ENCODE measurements around the gene TRMT11.
"Not testable (repeated sequence)": the region's sequence is repeated elsewhere in the genome, so short reads cannot be mapped to it uniquely, and the experiment has no call there.

The TRMT11 gene

DNA sequence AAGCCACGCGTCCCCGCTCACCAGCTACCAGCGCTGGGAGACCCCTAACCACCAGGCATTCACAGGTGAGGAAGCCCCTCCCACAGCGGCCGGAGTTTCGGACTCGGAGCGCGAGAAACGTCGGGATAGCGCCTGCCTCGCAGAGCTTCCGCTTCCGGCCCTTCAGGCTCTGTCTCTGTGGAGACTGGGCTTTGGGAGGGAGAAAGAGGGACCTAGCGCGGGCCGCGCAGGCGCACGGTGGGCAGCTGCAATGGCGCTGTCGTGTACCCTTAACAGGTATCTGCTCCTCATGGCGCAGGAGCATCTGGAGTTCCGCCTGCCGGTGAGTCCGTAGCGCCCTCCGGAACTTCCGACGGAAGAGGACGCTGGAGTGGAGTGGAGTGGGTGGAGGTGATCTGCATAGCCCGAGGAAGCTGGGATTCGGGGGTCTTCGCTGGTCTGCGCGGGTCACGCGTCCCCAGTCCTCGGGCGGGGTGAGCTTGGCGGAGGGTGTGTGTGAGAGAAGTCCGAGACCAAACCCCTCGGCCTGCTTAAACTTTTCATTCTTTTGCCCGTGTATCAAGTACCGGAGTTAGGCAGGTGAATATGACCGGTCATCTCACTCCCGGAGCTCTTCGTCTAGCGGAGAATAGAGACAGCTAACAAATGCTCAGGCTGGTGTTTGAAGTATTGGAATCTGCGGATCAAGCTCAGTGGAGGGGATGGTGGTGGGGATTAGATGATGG lies at the start of gene TRMT11:
Gene TRMT11, plus strand, starts transcription at position 240 of the 725 bp plus-strand sequence. Its CDS starts 11 bp downstream, at position 251.
- peak; percentile 88 for DNase-seq

DNA sequence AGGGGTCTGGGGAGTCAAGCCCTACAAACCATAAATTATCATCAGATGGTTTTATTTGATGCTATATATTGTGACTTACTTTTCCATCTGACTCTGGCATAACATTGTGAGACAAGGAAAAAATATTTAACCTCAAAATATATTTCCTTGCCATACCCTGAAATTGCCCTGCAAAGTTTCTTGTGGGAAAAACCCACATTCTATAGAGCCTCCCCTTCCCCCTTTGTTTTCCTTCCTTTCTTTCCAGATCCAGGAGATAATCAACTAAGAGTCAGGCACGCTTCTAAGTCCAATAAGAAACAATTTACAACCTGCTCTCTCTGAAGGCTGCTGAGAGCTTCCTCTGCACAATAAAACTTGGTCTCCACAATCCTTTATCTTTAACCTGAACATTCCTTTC lies 47.3 kb upstream of the TRMT11 start:
- DNase-seq = no peak

- DNase-seq = no peak
These were observed 46.5 kb upstream of the TRMT11 start for GRCh38 chr6:125939791-125940190.

- peak; percentile 24 for DNase-seq
These were observed 45.9 kb upstream of the TRMT11 start for GRCh38 chr6:125940247-125941041.

DNA sequence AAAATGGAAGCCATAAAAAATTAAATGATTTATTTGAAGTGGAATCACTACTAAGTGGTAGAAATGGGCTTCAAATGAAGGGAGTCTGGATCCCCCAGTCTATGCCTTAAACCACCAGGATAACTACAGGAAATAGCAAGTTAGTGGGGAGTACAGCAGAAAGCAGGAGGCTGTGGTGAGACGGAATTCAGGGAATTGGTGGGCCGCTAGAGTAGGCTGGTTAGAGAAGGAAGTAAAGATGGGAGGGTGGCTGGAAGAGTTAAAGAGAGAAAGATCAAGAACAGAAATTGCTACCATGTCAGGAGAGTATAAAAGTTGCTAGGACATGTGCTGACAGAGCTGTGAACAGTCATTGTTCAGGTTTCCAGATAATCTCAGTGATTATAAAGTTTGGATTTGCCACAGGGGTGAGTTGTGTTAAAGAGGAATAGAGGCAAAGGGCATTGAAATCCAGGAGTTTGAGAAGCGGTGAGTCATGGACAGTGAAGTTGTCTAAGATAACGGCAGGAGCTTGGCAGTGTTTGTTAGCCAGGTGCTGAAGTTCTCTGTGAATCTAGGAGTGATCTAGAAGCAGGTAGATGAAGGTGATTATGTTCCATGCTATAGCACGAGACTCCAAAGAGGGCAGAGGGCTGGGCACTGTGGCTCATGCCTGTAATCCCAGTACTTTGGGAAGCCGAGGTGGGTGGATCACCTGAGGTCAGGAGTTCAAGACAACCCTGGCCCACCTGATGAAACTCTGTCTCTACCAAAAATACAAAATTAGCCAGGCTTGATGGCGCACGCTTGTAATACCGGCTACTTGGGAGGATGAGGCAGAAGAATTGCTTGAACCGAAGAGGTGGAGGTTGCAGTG lies 43.4 kb upstream of the TRMT11 start:
- DNase-seq = peak; percentile 39

GRCh38 chr6:125943528-125944433 lies 42.6 kb upstream of the TRMT11 start:
- DNase-seq = no peak

GRCh38 chr6:125944434-125944816 lies 41.9 kb upstream of the TRMT11 start:
- DNase-seq = no peak

DNA sequence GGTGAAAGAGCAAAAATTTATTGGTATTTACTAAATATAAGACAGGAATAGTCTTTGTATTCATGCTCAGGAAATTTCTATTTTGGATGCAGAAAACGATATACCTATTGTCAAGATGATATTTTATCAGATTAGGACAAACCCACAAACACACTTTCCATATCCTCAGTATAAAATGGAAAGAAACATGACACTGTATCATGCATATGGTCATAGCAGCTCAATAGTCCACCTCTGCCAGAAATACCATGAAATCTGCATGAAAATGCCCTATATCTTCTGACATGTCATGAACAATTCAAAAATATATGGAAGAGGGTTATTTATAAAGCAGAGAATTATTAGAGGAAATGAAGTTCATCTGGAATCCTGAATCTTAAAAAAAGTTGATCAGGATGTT lies 41.4 kb upstream of the TRMT11 start:
- DNase-seq = no peak

DNA sequence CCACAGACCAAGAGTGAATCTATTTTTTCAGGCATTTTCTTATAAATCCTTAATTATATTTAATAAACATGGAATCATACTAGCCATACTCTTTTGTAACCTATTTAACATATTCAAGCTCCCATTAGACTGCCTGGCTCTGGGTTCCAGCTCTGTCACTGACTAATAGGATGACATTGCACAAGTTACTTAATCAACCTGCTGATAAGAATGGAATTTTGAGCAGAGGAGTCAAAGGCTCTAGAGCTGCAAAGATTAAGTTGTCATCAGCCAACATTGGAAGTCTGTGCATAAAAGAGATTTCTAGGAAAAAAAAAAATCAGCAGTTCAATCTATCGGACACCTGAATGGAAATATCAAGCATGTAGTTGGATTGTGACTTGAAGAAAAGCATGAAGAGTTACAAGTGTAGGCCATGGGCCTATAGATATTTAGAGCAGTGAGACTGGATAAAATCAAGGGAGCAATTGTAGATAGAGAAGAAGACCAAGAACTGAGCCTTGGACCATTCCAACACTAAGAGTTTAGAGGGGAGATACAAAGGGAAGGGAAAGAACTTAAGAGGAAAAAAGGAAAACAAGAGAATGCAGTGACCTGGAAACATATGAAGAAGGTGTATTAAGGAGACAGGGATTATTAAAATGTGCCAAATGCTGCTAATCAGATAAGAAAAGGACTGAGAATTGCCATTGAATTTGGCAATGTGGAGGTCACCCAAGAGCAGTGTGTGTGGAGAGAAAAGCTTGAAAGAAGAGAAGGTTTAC lies 40.8 kb upstream of the TRMT11 start:
- peak; percentile 27 for DNase-seq

DNA sequence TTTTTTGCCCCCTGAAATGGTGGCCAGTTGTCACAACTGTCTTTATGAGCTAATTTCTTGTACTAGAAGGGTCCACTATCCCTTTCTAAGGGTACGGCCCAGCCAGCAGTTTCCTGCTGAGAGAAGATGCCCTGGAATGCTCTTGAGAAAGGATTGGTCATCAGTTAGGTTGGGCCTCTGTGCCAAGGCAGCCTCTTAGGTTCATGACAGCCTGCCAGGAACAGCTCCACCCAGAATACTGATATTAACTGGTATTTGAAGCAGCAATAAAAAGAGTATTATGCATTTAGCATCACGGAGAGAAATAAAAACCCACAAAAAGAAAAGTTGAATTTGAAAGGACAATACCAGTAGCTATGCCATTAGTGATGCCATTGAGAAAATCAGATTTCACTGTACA lies 38.7 kb upstream of the TRMT11 start:
- DNase-seq = no peak

DNA sequence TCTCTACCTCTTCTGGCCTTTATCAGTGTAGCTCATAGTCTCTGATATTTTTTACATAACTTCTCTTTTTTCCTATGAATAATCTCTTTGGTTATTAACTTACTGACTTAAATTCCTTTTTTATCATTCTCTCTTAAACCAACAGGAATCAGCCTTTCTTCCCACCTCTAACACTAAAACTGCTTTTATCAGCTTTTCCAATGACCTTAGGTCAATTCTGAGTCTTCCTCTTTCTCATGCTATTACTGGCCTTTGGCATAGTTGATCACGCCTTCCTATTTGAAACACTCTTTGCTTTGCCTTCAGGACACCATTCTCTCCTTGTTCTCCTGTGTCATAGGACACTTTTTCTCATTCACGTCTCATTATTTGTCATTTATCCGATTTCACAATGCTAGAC lies 37.9 kb upstream of the TRMT11 start:
- DNase-seq = no peak

GRCh38 chr6:125949069-125949468 lies 37.3 kb upstream of the TRMT11 start:
- no peak for DNase-seq

- peak; percentile 19 for DNase-seq
These were observed 36.0 kb upstream of the TRMT11 start for GRCh38 chr6:125950293-125950692.

- not testable (repeated sequence) for DNase-seq
These were observed 35.6 kb upstream of the TRMT11 start for GRCh38 chr6:125950716-125951115.

GRCh38 chr6:125951323-125951722 lies 35.0 kb upstream of the TRMT11 start:
- DNase-seq = no peak

GRCh38 chr6:125952764-125953501 lies 33.4 kb upstream of the TRMT11 start:
- peak; percentile 25 for DNase-seq

DNA sequence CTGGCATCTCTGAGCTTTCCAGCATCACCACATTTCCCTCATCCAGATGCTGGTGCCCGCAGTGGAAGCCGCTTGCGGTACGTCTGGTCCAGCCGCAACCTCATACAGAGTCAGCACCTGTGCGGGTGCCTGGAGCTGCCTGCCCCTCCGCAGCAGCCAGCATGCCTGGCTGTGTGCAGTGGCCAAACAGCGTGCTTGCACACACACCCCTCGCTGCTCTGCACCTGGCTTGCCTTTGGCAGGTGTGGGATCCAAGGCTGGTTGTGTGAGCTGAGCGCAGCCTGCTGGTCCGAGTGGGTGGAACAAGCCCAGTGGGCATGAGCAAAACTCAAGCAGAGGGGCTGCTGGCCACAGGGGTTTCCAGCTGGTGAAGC lies 32.9 kb upstream of the TRMT11 start:
- DNase-seq = no peak

GRCh38 chr6:125954735-125955339 lies 31.5 kb upstream of the TRMT11 start:
- no peak for DNase-seq

DNA sequence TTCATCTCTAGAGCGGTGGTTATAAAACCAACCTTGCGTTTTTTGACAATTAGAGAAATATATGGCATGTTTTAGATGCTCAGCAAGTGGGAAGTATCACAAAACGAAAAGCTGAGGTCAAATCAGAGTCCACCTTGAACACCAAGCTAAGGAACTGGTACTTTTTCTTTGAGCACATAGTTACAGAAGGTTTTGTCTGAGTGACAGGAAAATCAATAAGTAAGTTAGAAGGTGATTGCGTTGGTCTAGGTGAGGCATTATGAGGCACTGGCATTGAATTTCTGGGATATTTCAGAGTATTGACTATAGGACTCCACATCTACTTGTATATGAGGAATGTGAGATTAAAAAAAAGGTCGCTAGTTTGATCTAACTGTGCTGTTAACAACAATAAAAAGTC lies 30.4 kb upstream of the TRMT11 start:
- DNase-seq = no peak

All from fibroblast of upper back skin (primary cell).